IMR-90 (cell line): ENCODE measurements around the gene RELN. TPM values are rescaled to one million over a fixed set of nuclear protein-coding genes. Genes with fewer than 3 reads are reported as not detected.

ENCODE experiments used
- ATAC-seq: fragments of 200-7000 bp; cut with Tn5 transposase; 2 replicates; pipeline ENCODE4 v1.9.1; 2020; ENCODE audit warnings: low read depth, mild to moderate bottlenecking, moderate library complexity
- BruUV-seq: library from RNA; stranded (reverse); fragments of 400-500 nt; replicated peaks from 2 replicates; lab custom pipeline; 2021; lab: Mats Ljungman, UMichigan
- CTCF ChIA-PET: fragments of 300-600 bp; formaldehyde crosslinking; extraction: SDS; loops from one replicate; lab custom pipeline; 2021; ENCODE audit warnings: antibody characterized with exemption; lab: Yijun Ruan, JAX
- POLR2A ChIA-PET: fragments of 300-600 bp; sonication (Branson Sonifier 250); formaldehyde crosslinking; loops from one replicate; lab custom pipeline; 2022; ENCODE audit warnings: antibody characterized with exemption; ENCODE audit not compliant: unreplicated experiment; lab: Charles Lee
- DNase-seq: peaks from one replicate; pipeline ENCODE4 v3.0.0; 2013
- H2AFZ ChIP-seq: replicated peaks from 2 replicates; pipeline ENCODE3; 2013; ENCODE audit warnings: low read length, mild to moderate bottlenecking; ENCODE audit not compliant: poor library complexity
- H2AK5ac ChIP-seq: 2 replicates; pipeline ENCODE4 v1.6.1; 2013; ENCODE audit warnings: low read depth, low read length, inconsistent platforms
- H2AK9ac ChIP-seq: replicated peaks from 2 replicates; pipeline ENCODE3; 2013; ENCODE audit warnings: mild to moderate bottlenecking, low read depth, low read length, moderate library complexity; ENCODE audit not compliant: poor library complexity
- H2BK120ac ChIP-seq: 2 replicates; pipeline ENCODE4 v1.6.1; 2013; ENCODE audit warnings: low read depth, low read length, inconsistent platforms
- H2BK15ac ChIP-seq: 3 replicates; pipeline ENCODE4 v1.6.1; 2013; ENCODE audit warnings: low read depth, low read length, inconsistent platforms
- H2BK20ac ChIP-seq: 2 replicates; pipeline ENCODE4 v1.6.1; 2013; ENCODE audit warnings: low read depth, mild to moderate bottlenecking, inconsistent platforms, low read length, moderate library complexity
- H2BK5ac ChIP-seq: 2 replicates; pipeline ENCODE4 v1.6.1; 2013; ENCODE audit warnings: mild to moderate bottlenecking, low read depth, low read length, inconsistent platforms; ENCODE audit not compliant: poor library complexity, severe bottlenecking
- H3K14ac ChIP-seq: replicated peaks from 2 replicates; pipeline ENCODE4 v1.6.1; 2013; ENCODE audit warnings: low read depth, low read length, inconsistent platforms
- H3K18ac ChIP-seq: 2 replicates; pipeline ENCODE4 v1.6.1; 2013; ENCODE audit warnings: low read depth, low read length, control low read depth
- H3K23ac ChIP-seq: 2 replicates; pipeline ENCODE4 v1.6.1; 2013; ENCODE audit warnings: low read depth, low read length, inconsistent platforms
- H3K27ac ChIP-seq: 2 replicates; pipeline ENCODE4 v1.5.1; 2013; ENCODE audit warnings: mild to moderate bottlenecking, control low read depth, low read length; ENCODE audit not compliant: insufficient read depth
- H3K27me3 ChIP-seq: 2 replicates; pipeline ENCODE4 v1.6.1; 2013; ENCODE audit warnings: low read length; ENCODE audit not compliant: control insufficient read depth, insufficient read depth
- H3K36me3 ChIP-seq: 2 replicates; pipeline ENCODE4 v1.6.1; 2013; ENCODE audit warnings: low read length, mixed read lengths; ENCODE audit not compliant: control insufficient read depth, insufficient read depth
- H3K4ac ChIP-seq: 2 replicates; pipeline ENCODE4 v1.6.1; 2013; ENCODE audit warnings: low read depth, low read length, inconsistent platforms
- H3K4me1 ChIP-seq: 2 replicates; pipeline ENCODE4 v1.6.1; 2013; ENCODE audit warnings: low read length, mixed read lengths; ENCODE audit not compliant: control insufficient read depth, insufficient read depth
- H3K4me2 ChIP-seq: 2 replicates; pipeline ENCODE4 v1.6.1; 2013; ENCODE audit warnings: low read depth, mild to moderate bottlenecking, control low read depth, low read length, moderate library complexity
- H3K4me3 ChIP-seq: 2 replicates; pipeline ENCODE4 v1.5.1; 2013; ENCODE audit warnings: low read depth, mild to moderate bottlenecking, control low read depth, low read length, moderate library complexity; ENCODE audit not compliant: insufficient read depth
- H3K56ac ChIP-seq: 2 replicates; pipeline ENCODE4 v1.6.1; 2013; ENCODE audit warnings: low read length, inconsistent platforms; ENCODE audit not compliant: insufficient read depth; ENCODE audit errors: extremely low read depth
- H3K79me1 ChIP-seq, 2 experiments: 2 replicates each; pipeline ENCODE4 v1.6.1; 2013; ENCODE audit warnings: low read length in 2 of 2, inconsistent platforms in 1 of 2, low read depth in 1 of 2
- H3K9ac ChIP-seq: 2 replicates; pipeline ENCODE4 v1.6.1; 2013; ENCODE audit warnings: low read depth, low read length, control low read depth
- H3K9me1 ChIP-seq: 2 replicates; pipeline ENCODE4 v1.6.1; 2013; ENCODE audit warnings: low read length, inconsistent platforms; ENCODE audit not compliant: insufficient read depth
- H3K9me3 ChIP-seq: 2 replicates; pipeline ENCODE4 v1.6.1; 2013; ENCODE audit warnings: low read length; ENCODE audit not compliant: control insufficient read depth, insufficient read depth
- H4K20me1 ChIP-seq: 2 replicates; pipeline ENCODE4 v1.6.1; 2013; ENCODE audit warnings: low read length, inconsistent platforms; ENCODE audit not compliant: insufficient read depth
- H4K5ac ChIP-seq: 2 replicates; pipeline ENCODE4 v1.6.1; 2013; ENCODE audit warnings: mild to moderate bottlenecking, low read depth, low read length, control low read depth
- H4K8ac ChIP-seq, 2 experiments: 2 replicates each; pipeline ENCODE4 v1.6.1; 2013; ENCODE audit warnings: low read depth in 2 of 2, low read length in 2 of 2, control low read depth in 1 of 2, inconsistent platforms in 1 of 2
- H4K91ac ChIP-seq: 2 replicates; pipeline ENCODE4 v1.6.1; 2013; ENCODE audit warnings: low read depth, low read length, inconsistent platforms; ENCODE audit not compliant: insufficient read depth
- BHLHE40 ChIP-seq: fragments of 150-350 bp; IDR thresholded peaks from 2 replicates; pipeline ENCODE4 v1.6.1; 2016; ENCODE audit warnings: mild to moderate bottlenecking, low read depth, low read length
- CTCF ChIP-seq: conservative IDR thresholded peaks from 2 replicates; pipeline ENCODE4 v1.5.1; 2012; ENCODE audit warnings: mild to moderate bottlenecking, low read depth, low read length, improper control_type of control experiment
- FOS ChIP-seq: fragments of 150-350 bp; IDR thresholded peaks from 2 replicates; pipeline ENCODE4 v1.6.1; 2016; ENCODE audit warnings: low read depth, low read length
- MAFK ChIP-seq: IDR thresholded peaks from 2 replicates; pipeline ENCODE4 v1.6.1; 2012; ENCODE audit warnings: low read depth, low read length, improper control_type of control experiment
- MAZ ChIP-seq: IDR thresholded peaks from 2 replicates; pipeline ENCODE4 v1.6.1; 2012; ENCODE audit warnings: low read depth, mild to moderate bottlenecking, low read length, improper control_type of control experiment, moderate library complexity, borderline replicate concordance
- MXI1 ChIP-seq: IDR thresholded peaks from 2 replicates; pipeline ENCODE4 v1.6.1; 2012; ENCODE audit warnings: low read depth, mild to moderate bottlenecking, low read length, moderate library complexity, borderline replicate concordance
- NFE2L2 ChIP-seq: fragments of 150-350 bp; IDR thresholded peaks from 2 replicates; pipeline ENCODE4 v1.6.1; 2016; ENCODE audit warnings: low read depth, mild to moderate bottlenecking, low read length
- POLR2A ChIP-seq: IDR thresholded peaks from 2 replicates; pipeline ENCODE4 v1.6.1; 2012; ENCODE audit warnings: mild to moderate bottlenecking, low read depth, low read length
- RFX5 ChIP-seq: IDR thresholded peaks from 2 replicates; pipeline ENCODE4 v1.8.0; 2012; ENCODE audit warnings: low read depth, mild to moderate bottlenecking, low read length, moderate library complexity
- SMC3 ChIP-seq: fragments of 150-350 bp; IDR thresholded peaks from 2 replicates; pipeline ENCODE4 v1.6.1; 2016; ENCODE audit warnings: low read depth, mild to moderate bottlenecking, antibody characterized with exemption, low read length, moderate library complexity
- WGBS, 2 experiments: methylation state at CpG; one replicate each; pipeline versions ENCODE4 v1.1.5 to v1.1.7; 2013; ENCODE audit warnings: missing lambda C conversion rate in 2 of 2; ENCODE audit not compliant: insufficient read length in 1 of 2; ENCODE audit errors: extremely low coverage in 2 of 2; 5-methylcytosine and 5-hydroxymethylcytosine counted together
- dilution Hi-C: fragments of 300-500 bp; cut with HindIII; formaldehyde crosslinking; loops from one replicate; pipeline ENCODE4 v1.14.3; 2018; ENCODE audit warnings: low sequenced_read_pairs; ENCODE audit not compliant: unreplicated experiment
- in situ Hi-C: fragments of 300-500 bp; cut with MboI; formaldehyde crosslinking; loops from 3 replicates; pipeline ENCODE4 v1.14.3; 2019; ENCODE audit warnings: low sequenced_read_pairs, inconsistent platforms, mixed read lengths
- intact Hi-C: fragments of 100-400 bp; cut with micrococcal nuclease; formaldehyde crosslinking; loops from 2 replicates; pipeline ENCODE4 v1.10.0; 2022
- polyA plus RNA-seq, 3 experiments: library from polyadenylated mRNA; depleted of rRNA; stranded (reverse); fragments of >200 nt; gene quantifications; 2 replicates each; pipeline ENCODE4 v1.2.3, GENCODE V29; 2012; ENCODE audit warnings: low replicate concordance in 1 of 3
- total RNA-seq: library from RNA; depleted of rRNA; stranded (reverse); fragments of >200 nt; gene quantifications from 2 replicates; pipeline ENCODE4 v1.2.3, GENCODE V29; 2012
- TF ChIP-seq, protein P1 (sequence below): fragments of 150-350 bp; IDR thresholded peaks from 2 replicates; pipeline ENCODE4 v1.6.1; 2017; ENCODE audit warnings: mild to moderate bottlenecking, antibody characterized with exemption, low read length, low read depth

Gene RELN
- total and polyA plus RNA-seq, 2 of the 4 experiments (the other 2 are of a cell fraction), result 14.7 to 23.7 TPM

- Histone ChIP-seq H3K79me1 (no peaks in the 10 kb centered on the region), H3K27me3 (peaks cover 24% of the 10 kb centered on the region), H3K4me2 (no peak overlapping the region), H3K9me1 (no peaks in the 10 kb centered on the region), H3K18ac (no peak overlapping the region), H3K4me1 (no peaks in the 10 kb centered on the region), H2AK5ac (no peak overlapping the region), H3K56ac (no peak overlapping the region), H3K36me3 (no peaks in the 10 kb centered on the region), H2BK5ac (no peak overlapping the region), H2BK120ac (no peak overlapping the region), H3K9ac (no peak overlapping the region), H3K27ac (no peak overlapping the region), H3K4ac (no peak overlapping the region), H4K20me1 (no peaks in the 10 kb centered on the region), H4K5ac (no peak overlapping the region), H2BK15ac (no peak overlapping the region), H4K8ac (no peak overlapping the region), H4K91ac (no peak overlapping the region), H3K23ac (no peak overlapping the region), H2AK9ac (no peak overlapping the region), H2BK20ac (no peak overlapping the region), H3K14ac (no peak overlapping the region), H2AFZ (no peak overlapping the region), H3K4me3 (no peak overlapping the region), H3K9me3 (no peaks in the 10 kb centered on the region)
- DNase-seq (no peak), ATAC-seq (no peak)
- ChIA-PET CTCF (no interaction called here), POLR2A (no interaction called here)
- no peak for TF ChIP-seq MAFK
- TF ChIP-seq MXI1, result no peak
- no peak for TF ChIP-seq MAZ
- TF ChIP-seq NFE2L2, result no peak
- TF ChIP-seq CTCF, result no peak
- TF ChIP-seq FOS, result no peak
- no peak for TF ChIP-seq RFX5
- TF ChIP-seq POLR2A, result no peak
- no peak for TF ChIP-seq BHLHE40
- TF ChIP-seq SMC3, result no peak
- TF ChIP-seq, protein P1, sequence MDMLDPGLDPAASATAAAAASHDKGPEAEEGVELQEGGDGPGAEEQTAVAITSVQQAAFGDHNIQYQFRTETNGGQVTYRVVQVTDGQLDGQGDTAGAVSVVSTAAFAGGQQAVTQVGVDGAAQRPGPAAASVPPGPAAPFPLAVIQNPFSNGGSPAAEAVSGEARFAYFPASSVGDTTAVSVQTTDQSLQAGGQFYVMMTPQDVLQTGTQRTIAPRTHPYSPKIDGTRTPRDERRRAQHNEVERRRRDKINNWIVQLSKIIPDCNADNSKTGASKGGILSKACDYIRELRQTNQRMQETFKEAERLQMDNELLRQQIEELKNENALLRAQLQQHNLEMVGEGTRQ, result no peak
- in situ Hi-C loops, result no loop called here
- no TSS peak for BruUV-seq
- dilution Hi-C loops, result no loop called here
- WGBS, 2 experiments, result 67% methylated on average over 4 of the region's 8 CpGs; no CpG with 5 or more reads in 1 of the 2 experiments
- intact Hi-C loops, result no loop called here
Measured at GRCh38 chr7:103439661-103440060, 549.8 kb downstream of the RELN start.
